Stimulated activated CD8-positive, alpha-beta memory T cell treated with anti-CD3 and anti-CD28 coated beads, Interleukin-4, amount 100 ng/mL, for 48 hours (primary cell): ENCODE measurements around the gene KRTAP10-4.

Experiments used
- DNase-seq: peaks from one replicate; pipeline ENCODE4 v3.0.0-alpha.2; 2020

KRTAP10-4 gene

DNA sequence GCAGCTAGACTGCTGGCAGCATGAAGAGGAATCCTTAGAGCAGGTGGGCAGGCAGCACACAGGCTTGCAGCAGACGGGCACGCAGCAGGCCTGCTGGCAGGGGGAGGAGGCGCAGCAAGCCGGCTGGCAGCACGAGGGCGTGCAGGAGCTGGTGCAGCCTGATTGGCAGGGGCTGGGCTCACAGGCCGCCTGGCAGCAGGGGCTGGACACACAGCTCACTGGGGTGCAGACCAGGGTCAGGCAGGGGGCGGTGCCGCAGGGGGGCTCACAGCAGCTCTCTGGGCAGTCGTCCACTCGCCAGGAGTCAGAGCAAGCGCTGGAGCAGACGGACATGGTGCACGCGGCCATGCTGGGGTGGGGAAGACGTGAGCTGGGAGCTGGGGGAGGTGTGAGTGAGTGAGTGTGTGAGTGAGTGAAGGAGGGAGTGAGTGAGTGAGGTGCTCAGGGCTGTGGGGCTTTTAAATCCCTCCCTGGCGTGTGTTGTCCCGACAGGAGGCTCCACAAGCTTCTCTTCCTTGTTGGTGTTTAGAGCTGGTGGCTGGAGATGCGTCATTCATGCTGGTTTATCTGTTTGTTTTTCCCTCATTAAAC, 6.8 kb downstream of the KRTAP10-4 start, which contains the start of gene KRTAP10-5:
Gene KRTAP10-5 (minus strand): TSS at position 374 of the 591 bp plus-strand sequence. CDS start 26 bp downstream, at position 348.
- DNase-seq: peak; percentile 14

DNA sequence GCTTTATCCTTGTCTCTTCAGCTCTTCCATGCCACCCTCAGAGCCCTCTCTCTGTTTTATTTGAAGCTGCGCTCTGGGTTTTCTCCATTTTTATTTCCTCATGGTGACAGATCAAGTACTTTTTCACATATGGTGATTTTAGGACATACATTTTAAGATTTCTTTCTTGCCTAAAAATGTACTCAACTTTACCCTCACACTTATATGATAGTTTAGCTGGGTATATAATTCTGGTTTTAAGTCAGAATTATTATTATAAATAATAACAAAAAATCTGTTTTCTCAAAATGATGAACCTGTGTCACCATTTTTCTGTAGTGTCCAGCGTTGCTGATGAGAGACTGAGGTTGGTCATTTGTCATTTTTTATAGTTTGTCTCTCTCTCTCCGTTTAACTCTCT, 7.6 kb downstream of the KRTAP10-4 start:
- no peak for DNase-seq

DNA sequence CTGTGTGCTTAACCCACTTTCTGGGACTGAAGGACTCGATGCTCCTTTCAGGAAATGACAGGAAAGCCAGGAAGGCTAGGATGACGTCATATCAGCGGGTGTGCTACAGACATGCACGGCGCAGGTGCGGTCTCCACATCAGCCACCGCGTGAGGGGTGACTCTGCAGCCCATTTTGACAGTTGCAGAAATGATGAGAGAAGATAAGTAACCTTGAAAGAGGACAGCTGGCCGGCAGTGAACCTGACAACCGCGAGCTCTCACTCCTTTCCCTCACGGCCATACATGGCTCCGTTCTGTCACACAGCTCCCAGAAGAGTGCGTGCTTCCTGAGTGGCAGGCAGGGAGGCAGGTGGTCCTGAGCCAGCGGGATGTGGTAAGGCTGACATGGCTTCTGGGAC, 8.5 kb downstream of the KRTAP10-4 start:
- no peak for DNase-seq

DNA sequence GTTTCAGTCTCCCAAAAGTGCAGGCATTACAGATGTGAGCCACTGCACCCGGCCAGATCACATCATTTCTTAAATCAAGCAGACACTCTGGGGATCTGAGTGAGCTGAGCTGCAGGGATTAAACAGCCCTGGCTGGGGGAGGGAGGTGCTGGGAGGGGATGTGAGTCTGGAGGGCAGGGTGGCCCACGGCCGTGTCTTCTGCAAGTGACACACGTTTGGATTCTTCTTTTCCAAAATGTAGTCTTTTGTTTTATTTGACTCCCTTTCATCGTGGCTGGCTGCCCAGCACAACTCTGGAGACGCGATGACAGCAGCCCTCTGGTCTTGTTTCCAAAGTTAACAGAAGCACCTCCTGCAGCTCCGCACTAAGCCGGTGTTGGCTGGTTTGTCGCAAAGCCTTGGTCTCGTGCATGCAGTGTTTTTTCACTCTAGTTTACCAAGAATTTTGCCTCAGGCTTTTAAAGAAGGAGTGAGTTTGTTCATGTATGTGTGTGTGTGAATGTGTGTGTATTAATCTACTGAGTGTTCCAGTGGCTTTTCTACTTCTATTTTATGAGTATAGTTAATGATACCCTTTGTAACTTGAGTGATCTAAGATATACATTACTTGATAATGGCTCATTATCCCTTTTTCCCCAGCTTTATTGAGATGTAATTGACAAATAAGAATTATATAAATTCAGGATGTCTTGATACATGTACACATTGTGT, 9.7 kb downstream of the KRTAP10-4 start:
- DNase-seq: peak; percentile 18

DNA sequence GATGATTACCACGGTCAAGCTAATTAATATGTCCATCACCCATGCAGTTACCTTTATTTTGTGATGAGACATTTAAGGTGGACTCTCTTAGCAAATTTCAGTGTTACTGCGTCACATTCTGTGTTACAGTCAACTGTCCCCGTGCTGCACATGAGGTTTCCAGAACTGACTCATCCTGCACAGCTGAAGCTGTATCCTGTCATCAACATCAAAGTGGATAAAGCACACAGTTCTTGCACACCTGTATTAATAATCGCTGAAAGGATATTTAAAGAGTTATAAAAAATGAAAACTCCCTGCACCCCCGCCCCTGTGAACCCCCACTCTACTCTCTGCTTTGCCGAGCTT, 10.2 kb downstream of the KRTAP10-4 start:
- DNase-seq: no peak

DNA sequence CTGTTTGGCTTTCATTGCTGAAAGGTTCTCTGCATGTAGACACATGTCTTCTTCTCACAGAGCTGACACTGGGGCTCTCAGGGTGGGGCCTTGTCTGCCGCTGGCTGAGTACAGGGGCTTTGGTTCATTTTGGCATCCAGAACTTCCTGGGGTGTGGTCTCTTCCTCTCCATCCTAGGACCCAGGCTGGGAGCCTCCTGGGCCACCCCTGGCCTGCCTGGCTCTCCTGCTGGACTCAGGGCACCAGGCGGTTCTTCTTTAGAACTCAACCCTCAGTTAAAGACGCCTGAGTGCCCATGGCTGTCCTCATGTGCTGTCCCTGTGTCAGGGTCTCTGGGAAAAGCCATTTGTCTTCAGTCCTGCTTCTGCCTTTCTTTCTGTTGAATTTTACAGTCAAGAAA, 12.4 kb downstream of the KRTAP10-4 start:
- DNase-seq: no peak

DNA sequence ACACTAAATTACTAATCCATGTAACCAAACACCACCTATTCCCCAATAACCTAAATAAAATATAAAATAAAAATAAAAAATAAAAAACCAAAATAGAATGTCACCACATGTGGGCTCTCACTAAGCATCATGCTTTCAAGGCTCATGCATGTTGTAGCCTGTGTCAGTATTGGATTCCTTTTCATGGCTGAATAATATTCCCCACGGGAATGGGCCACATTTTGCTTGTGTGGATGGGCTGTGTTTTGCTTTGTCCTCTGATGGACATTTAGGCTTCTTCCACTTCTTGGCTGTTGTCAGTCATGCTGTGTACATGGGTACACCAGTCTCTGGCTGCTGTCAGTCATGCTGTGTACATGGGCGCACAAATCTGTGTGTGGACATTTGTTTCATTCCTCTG, 15.6 kb downstream of the KRTAP10-4 start:
- no peak for DNase-seq

DNA sequence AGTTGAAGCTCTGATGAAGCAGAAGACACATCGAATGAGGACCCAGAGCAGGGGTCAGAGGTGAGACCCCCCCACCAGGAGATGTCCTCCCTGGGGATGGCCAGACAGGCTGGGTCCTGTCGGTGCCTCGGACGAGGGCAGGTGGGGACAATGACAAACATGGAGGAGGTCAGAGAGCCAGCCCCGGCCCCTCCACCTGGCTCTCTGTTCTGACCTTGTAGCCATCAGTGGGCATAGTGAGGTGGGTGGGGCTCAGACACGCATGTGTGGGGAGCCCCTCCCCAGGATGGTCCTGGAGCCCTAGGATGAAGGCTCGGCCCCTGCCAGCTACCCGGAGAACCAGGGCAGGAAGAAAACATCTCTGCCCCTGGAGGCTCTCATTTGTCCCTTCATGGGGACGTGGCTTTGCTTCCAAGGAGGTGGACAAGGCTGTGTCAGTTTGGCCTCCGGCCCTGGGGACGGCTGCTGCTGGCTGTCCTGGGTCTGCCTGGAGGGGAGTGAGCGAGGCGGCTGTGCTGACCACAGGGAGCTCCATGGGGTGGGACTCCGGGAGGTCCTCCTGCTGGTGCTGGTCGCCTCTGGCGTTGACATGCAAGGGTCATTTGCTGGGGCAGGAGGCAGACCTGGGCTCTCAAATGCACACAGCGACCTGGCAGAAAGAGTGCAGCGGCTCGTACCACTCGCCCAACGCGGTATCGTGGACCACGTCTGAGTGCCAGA, 16.2 kb downstream of the KRTAP10-4 start:
- peak; percentile 4 for DNase-seq

DNA sequence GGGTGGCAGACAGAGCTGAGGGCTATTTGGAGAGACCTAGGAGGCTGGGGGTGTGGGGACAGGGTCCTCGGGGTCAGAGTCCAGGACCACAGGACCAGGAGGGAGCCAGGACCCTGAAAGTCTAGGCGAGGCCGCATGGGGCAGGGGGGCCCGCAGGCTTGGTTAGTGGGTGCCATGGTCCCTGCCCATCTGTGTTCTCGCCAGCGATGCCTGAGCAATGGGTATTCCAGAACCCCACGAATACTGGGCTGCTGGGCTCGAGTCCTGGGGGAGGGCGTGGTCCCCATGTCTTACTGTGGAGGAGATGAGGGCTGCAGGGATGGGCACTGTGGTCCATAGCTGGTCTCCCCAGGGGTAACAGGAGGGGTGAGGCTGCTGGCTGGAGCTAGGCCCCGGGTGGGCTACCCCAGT, 16.8 kb downstream of the KRTAP10-4 start:
- peak; percentile 21 for DNase-seq

DNA sequence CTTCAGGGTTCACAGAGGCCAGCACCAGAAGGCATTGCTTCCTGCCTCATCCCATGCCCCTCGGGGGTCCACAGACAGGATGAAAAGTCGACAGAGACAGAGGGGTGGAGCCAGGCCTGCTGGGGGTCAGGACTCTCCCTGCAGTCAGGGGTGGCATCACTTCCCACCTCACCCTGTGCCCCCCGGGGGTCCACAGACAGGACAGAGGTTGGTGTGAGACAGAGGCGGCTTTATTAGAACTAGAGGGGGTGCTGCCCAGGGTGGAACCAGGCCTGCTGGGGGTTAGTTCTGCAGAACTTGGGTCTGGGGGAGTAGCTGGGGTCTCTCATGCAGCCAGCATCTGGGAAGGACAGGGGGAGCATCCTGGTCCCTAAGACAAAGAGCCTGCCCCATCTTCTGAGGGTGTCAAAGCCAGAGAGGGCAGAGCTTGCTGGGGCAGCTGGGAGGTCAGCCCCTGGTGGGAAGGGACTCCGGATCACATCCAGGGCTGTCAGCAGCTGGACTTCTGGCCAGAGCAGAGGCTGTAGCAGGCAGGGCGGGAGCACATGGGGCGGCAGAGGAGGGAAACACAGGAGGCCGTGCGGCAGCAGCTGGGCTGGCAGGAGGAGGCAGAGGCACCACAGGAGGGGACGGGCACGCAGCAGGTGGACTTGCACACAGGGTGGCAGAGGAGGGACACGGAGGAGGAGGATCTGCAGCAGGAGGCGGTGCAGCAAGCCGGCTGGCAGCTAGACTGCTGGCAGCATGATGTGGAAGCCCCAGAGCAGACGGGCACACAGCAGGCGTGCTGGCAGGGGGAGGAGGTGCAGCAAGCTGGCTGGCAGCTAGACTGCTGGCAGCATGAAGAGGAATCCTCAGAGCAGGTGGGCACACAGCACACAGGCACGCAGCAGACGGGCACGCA, 17.6 kb downstream of the KRTAP10-4 start:
- peak; percentile 11 for DNase-seq

DNA sequence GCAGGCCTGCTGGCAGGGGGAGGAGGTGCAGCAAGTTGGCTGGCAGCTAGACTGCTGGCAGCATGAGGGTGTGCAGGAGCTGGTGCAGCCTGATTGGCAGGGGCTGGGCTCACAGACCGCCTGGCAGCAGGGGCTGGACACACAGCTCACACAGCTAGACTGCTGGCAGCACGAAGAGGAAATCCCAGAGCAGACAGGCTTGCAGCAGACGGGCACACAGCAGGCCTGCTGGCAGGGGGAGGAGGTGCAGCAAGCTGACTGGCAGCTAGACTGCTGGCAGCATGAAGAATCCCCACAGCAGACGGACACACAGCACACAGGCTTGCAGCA, 18.2 kb downstream of the KRTAP10-4 start:
- DNase-seq: peak; percentile 16

DNA sequence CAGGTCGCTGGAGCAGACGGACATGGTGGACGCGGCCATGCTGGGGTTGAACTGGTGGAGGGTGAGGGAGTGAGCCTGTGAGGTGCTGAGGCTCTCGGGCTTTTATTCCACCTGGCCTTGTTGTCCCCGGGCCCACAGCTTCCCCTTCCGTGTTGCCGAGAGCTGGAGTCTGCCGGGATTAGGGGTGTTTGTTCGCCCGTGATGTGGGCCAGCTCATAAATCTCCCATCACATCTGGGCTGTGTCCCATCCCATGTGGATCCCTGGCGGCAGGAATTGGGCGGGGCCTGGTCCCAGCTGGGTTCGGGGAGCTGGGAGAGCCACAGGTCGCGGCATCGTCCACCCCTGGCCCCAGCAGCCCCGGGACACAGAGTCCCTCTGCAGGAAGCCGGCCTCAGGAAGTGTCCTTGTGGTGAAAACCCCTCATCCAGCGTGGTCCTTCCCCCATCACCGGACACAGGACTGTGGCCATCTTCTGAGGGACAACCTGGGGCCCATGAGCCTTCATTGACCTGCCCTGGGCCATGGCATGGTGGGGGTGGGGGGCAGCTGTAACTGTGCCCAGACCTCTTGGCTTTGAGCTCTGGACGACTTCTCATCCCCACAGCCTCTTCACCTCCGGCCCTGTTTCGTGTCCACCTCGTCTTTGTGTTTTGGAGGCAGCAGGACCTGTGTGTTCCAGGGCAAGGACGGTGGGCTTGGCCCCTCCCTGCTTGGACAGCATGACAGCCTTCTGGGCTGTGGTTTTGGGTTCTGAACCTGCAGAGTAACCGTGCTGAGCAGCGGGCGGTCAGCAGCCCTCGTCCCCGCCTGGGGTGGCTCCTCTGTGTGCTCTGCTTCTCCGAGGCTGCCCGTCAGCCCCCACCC, 19.1 kb downstream of the KRTAP10-4 start, which contains the start of gene KRTAP10-6:
Gene KRTAP10-6 (minus strand): TSS at position 60 of the 866 bp plus-strand sequence. CDS start 21 bp downstream, at position 39.
- DNase-seq: peak; percentile 16

DNA sequence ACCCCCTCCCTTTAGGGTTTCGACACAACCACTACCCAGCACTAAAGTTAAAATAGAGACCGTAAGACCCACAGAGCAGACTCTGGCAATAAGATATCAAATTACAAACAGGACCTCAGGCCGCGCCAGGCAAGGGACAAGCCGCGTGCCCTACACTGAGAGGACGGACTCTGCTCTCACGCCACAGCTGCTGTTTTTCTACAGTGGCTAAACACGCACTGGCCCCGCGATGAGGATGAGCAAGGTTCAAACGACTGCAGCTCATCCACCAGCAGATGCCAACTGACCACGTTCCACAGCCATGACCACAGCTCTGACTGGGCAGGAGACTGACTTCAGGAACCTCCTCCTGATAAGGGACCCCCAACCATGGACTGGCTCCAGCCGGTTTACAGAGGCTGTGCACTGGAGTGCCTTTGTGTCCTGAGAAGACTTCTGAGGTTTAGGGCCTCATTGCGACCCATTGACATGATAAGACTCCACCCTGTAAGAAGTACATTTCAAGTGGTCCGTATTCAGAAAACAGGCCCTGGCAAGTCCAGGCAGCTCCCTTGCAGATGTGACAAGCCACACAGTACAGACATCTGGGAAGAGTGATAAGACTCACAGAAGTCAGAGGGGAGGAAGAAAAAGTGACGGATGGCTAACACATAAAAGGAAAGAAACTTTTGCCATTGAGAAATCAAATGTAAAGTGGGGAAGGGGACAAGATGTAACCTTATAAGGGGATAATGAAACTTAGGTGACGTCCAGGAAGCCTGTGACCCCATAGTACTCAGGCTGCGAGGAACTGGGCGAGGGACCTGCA, 20.3 kb downstream of the KRTAP10-4 start:
- peak; percentile 14 for DNase-seq

DNA sequence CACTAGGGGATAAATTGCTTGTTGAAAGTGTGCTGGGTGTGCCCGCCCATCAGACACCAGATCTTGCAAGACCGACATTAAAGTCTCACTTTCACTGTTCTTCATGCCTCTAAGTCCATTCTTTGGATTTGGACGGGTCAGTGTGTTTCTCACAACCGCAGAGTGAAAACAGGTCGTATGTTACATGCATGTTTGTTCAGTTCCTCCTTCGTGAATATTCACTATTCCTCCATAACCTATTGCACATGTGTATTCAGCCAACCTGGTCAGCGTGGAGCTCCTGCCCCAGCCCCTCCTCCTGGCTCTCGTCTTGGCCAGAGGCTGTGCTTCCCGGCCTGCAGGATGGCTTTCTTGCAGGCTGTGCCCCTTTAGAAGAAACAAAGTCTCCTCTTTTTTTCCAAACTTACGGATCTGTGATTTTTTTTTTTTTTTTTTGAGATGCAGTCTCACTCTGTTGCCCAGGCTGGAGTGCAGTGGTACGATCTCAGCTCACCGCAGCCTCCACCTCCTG, 20.9 kb downstream of the KRTAP10-4 start:
- peak; percentile 10 for DNase-seq

DNA sequence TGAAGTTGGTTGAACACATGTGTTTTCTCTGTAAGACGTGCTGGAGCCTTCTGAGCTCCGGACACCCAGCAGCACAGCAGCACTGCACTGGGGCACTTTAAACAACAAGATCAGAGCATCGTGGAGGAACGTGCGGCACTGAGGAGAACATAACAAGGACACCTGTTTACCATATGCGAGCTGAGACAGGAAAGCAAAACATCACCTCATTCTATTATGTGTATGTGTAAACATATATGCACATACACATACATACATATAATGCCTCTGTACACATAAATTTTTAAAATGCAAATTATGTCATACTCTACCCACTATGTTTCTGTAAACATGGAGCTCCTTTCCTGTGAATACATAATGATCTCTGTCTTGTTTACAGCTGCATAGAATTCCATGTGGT, 22.0 kb downstream of the KRTAP10-4 start:
- DNase-seq: no peak

DNA sequence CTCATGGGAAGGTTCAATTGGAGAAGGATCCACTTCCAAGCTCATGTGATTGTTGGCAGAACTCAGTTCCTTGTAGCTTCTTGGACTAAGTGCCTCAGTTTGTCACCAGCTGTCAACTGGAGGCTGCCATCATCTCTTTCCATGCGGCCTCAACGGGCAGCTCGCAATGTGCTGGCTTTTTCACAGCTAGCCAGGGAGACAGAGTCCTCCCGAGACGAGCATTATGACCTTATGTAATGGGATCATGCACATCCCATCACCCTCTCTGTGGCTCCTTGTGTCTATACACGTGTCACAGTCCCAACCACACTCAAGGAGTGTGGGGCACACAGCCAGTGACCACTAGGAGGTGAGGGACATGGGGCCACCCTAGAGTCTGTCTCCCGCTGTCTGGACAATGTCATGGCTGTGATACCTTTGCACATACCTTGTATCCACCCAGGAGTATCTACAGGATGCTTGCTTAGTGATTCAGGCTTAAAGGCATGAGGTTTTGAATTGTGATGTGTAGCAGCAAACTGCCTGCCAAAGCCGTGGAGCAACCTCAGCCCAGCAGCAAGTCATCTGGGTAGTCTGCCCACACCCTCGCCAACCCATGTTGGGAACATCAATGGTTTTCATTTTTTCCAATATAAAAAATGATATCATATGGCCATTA, 22.7 kb downstream of the KRTAP10-4 start:
- DNase-seq: no peak

DNA sequence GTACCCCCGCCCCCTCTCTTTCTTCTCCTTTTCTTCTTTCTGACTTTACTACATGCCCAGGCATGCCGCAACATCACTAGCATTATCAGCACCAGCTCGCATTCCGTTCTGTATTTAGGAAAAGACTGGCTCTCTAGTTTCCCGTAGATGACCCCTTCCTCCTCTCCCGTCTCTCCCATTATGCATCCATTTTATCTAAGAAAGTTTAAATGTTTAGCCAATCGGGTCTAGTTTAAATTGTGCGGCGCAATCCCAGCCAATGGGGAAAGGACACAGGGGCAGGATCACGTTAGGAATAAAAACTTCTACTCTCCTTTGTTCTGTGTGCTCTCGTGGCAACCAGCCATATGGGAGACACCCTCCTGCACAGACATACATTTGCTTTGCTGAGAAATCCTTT, 24.5 kb downstream of the KRTAP10-4 start:
- no peak for DNase-seq

DNA sequence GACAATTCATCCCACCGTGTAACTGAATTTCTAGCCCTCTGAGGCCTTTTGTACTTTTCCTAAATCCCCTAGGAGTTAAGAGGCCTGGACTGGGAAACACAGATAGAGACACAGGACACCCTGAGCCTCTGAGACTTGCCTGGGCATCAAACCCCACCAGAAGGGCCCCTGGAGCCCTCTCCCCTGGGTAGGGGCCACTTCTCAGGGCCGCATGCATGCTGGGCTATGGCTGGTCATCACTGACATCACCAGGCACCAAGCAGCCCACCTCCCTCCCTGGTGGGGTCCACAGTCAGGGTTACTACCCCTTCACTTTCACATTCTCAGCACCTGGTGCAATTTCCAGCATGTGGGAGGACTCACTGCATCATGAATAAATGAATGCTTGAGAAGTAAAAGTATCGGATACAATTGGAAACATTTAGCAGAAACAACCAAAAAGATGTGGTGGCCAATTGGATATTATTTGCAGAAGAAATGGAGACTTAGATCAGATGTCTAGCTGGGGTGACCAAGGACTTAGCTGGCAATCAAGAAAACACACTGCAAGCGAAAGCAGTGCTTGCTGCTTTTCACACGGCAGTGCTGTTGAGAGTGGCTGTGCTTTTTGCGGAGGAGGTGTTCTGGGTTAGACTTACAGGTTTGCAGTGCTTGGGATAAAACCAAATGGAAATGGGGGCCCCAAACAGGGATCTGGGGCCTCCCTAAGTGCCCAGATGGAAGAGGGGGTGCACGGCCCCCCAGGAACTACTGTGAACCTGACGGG, 25.9 kb downstream of the KRTAP10-4 start:
- no peak for DNase-seq
